NT2/D1 (cell line): ENCODE results near the gene APRT.
"Not testable (repeated sequence)": the region's sequence is repeated elsewhere in the genome, so short reads cannot be mapped to it uniquely, and the experiment has no call there.

ENCODE experiments used
- DNase-seq: peaks from one replicate; pipeline ENCODE4 v3.0.0-alpha.2; 2011; ENCODE audit warnings: low read depth, low spot score
- H3K27me3 ChIP-seq: 2 replicates; pipeline ENCODE4 v1.6.0; 2011; ENCODE audit warnings: mild to moderate bottlenecking; ENCODE audit not compliant: insufficient read length, insufficient read depth
- H3K36me3 ChIP-seq: 2 replicates; pipeline ENCODE4 v1.6.1; 2011; ENCODE audit warnings: mild to moderate bottlenecking, low read length, mixed read lengths; ENCODE audit not compliant: insufficient read depth, insufficient read length
- H3K4me1 ChIP-seq: 2 replicates; pipeline ENCODE4 v1.5.1; 2011; ENCODE audit not compliant: insufficient read depth, insufficient read length
- H3K4me3 ChIP-seq: 2 replicates; pipeline ENCODE4 v1.5.1; 2011; ENCODE audit warnings: low read depth; ENCODE audit not compliant: insufficient read length
- H3K9ac ChIP-seq: 2 replicates; pipeline ENCODE4 v1.6.0; 2011; ENCODE audit warnings: low read depth; ENCODE audit not compliant: insufficient read length
- H3K9me3 ChIP-seq: 2 replicates; pipeline ENCODE4 v1.5.1; 2011; ENCODE audit warnings: mild to moderate bottlenecking, low read length; ENCODE audit not compliant: insufficient read depth
- SUZ12 ChIP-seq: IDR thresholded peaks from 2 replicates; pipeline ENCODE4 v1.6.1; 2011; ENCODE audit not compliant: insufficient read length, insufficient read depth; ENCODE audit errors: extremely low read depth
- YY1 ChIP-seq: IDR thresholded peaks from 2 replicates; pipeline ENCODE4 v1.6.1; 2011; ENCODE audit not compliant: insufficient read length, insufficient read depth
- ZNF274 ChIP-seq: IDR thresholded peaks from 2 replicates; pipeline ENCODE4 v1.6.1; 2011; ENCODE audit warnings: mild to moderate bottlenecking, low read depth, low read length

The APRT gene

DNA sequence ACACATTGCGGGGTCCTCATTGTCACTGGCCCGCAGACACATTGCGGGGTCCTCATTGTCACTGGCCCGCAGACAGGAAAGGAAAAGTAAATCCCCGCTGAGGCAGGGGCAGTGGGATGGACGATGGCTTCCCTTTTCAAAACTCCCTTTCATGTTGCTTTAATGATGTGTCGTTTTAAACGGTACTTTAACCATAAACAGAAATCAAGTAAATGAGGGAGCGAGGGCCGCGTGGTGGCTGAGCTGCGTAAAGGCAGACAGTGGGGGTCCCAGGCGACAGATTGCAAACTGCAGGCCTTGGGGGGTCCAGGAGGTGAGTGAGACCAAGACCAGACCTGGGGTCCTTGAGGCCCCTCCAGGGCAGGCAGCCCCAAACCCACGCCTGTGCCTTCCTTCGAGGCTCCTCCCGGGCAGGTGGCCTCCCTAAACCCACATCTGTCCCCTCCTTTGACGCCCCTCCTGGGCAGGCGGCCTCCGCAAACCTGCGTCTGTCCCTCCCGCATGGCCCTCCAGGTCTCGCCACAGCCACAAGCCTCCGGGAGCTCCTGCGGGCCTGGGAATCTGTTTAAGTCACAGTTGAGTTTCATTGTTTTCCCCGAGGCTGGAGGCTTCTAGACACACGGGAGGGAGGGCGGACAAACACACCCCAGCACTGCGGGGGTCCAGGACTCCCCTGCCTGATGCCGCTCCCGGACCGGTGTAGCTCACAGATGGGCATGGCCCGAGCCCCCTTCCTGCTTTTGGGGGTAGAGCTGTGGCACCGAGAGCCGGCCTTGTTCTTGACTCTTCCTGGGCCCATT is 34.1 kb downstream of the APRT start:
- Histone ChIP-seq H3K9me3 (no peaks in the 10 kb centered on the region), H3K36me3 (peaks cover 27% of the 10 kb centered on the region), H3K4me1 (peaks cover 65% of the 10 kb centered on the region), H3K4me3 (no peak overlapping the region), H3K27me3 (peaks cover 29% of the 10 kb centered on the region), H3K9ac (peak overlapping the region; percentile 76)
- DNase-seq = no peak
- no peak for TF ChIP-seq SUZ12
- no peak for TF ChIP-seq YY1
- no peak for TF ChIP-seq ZNF274

DNA sequence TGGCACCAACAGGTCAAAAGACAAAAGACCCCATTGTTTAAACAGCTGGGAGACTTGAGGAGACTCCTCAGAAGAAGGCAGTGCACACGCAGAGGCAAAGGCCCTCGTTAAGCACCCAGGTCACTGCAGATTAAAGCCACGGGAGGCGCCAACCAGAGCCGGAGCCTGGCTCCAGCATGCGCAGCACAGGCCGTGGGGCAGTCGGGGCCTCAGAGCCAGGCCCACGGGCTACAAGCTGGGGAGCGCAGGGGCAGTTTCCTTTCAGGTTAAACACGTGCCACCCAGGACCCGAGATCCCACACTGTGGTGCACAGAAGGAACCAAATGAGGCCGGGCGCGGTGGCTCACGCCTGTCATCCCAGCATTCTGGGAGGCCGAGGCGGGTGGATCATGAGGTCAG is 35.9 kb downstream of the APRT start:
- no peak for DNase-seq
- Histone ChIP-seq H3K27me3 (peaks cover 40% of the 10 kb centered on the region), H3K36me3 (peaks cover 33% of the 10 kb centered on the region), H3K9ac (no peak overlapping the region), H3K4me3 (no peak overlapping the region), H3K4me1 (peaks cover 56% of the 10 kb centered on the region), H3K9me3 (no peaks in the 10 kb centered on the region)
- TF ChIP-seq ZNF274 (no peak), YY1 (no peak), SUZ12 (no peak)

DNA sequence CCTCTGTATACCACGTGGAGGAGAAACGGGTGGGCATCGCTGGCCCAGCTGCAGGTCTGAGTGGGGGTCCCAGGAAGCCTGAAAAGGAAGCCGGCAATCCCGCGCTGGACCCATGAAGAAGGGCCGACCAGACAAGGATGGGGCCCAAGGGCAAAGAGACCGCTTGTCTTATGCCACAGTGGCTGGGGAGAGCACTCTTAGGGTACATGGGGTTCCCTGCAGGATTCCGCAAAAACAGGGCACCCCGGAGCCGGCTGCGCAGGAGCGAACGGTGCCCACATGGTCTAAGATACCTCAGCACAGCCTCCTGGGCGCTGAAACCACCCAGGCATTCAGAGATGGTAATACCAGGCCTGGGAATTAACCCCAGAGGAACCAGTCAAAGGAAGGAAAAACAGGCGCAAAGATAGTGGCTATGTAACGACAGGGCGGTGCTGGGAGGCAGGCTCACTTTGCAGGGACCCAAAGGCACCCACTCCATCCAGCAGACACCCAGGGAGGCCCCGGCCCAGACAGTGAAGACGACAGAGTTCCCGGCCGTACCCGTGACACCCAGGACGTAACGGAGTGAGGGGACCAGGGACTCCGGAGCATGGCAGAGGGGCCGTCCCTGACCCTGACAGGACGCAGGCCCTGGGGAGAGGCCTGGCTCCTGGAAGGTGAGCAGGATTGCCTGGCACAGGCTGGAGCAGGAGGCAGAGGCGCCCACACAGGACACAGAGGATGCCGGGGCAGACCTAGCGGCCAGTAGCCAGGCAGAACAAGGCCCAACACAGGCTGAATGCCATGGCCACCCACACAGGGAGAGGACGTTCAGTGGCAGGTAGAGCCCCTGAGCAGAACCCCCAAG is 37.0 kb downstream of the APRT start:
- H3K9ac ChIP-seq = peak overlapping the region; percentile 51
- no peak overlapping the region for H3K4me3 ChIP-seq
- no peak for DNase-seq
- H3K4me1 ChIP-seq = peaks cover 59% of the 10 kb centered on the region
- H3K9me3 ChIP-seq = no peaks in the 10 kb centered on the region
- TF ChIP-seq YY1 = no peak
- TF ChIP-seq ZNF274 = no peak
- no peak for TF ChIP-seq SUZ12
- H3K36me3 ChIP-seq = peaks cover 30% of the 10 kb centered on the region
- peaks cover 45% of the 10 kb centered on the region for H3K27me3 ChIP-seq

DNA sequence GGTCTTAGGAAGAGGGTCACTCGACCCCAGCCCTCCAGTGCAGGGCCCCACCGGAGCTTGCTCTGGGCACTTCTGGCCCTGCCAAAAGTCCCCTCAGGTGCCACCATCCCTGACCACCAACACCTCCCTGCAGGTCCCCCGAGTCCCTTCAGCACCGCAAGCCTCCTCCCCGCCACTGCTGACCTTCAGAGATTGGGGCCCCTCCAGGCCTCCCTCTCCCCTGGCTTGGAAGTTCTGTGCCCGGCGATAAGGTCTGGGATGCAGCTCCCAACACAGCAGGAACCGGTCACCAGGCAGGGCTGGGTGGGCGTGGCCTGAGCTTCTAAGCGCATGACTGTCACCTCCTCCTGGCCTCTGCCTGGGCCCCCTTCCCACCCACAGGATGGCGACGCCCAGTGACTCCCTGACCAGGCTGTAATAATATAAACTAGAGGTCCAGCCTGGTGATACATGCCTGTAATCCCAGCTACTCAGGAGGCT is 37.9 kb downstream of the APRT start:
- Histone ChIP-seq H3K9me3 (no peaks in the 10 kb centered on the region), H3K4me1 (peaks cover 62% of the 10 kb centered on the region), H3K27me3 (peaks cover 45% of the 10 kb centered on the region), H3K9ac (no peak overlapping the region), H3K4me3 (no peak overlapping the region), H3K36me3 (peaks cover 28% of the 10 kb centered on the region)
- TF ChIP-seq YY1 = no peak
- DNase-seq = no peak

DNA sequence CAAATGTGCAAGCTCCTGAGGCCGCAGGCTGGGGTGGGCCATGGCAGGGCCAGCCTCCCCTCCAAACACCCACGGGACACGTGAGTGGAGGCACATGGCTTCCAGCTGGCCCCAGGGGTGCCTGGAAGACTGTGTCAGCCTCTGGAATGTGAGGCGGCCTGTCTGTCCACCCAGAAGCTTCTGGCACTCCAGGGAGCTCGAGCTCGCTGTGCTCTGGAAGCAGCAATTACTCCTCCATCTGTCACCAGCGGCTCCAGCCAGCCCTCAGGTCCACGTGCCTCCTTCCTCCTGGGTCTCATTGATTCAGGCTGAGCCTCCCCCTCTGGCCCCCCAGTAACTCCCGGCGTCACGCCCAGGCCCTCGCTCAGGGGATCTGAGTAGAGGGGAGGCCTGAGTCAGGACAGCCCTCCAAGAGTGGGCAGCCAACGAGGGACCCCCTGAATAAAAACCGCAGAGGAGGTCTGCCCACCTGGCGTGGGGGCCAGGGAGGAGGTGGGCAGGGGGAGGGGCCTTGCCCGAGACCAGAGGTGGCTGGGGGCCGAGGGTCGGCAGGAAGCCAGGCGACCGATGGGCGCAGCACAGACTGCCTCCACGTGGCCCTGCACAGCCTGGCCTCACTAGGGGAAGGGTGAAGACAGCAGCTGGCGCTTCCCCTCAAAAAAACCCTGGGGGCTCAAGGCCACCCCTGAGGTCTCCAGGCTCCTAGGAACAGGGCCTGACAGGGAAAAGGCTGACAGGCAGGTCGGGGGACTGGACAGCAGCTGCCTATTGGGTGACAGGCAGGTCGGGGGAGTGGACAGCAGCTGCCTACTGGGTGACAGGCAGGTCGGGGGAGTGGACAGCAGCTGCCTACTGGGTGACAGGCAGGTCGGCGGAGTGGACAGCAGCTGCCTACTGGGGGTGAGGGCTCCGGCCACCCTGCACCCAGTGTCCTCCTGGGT is 38.6 kb downstream of the APRT start:
- DNase-seq = no peak
- H3K4me3 ChIP-seq = no peak overlapping the region
- H3K36me3 ChIP-seq = peaks cover 27% of the 10 kb centered on the region
- no peaks in the 10 kb centered on the region for H3K9me3 ChIP-seq
- peaks cover 51% of the 10 kb centered on the region for H3K27me3 ChIP-seq
- peaks cover 64% of the 10 kb centered on the region for H3K4me1 ChIP-seq
- TF ChIP-seq YY1 (no peak), SUZ12 (no peak), ZNF274 (no peak)
- H3K9ac ChIP-seq = peak overlapping the region; percentile 26

DNA sequence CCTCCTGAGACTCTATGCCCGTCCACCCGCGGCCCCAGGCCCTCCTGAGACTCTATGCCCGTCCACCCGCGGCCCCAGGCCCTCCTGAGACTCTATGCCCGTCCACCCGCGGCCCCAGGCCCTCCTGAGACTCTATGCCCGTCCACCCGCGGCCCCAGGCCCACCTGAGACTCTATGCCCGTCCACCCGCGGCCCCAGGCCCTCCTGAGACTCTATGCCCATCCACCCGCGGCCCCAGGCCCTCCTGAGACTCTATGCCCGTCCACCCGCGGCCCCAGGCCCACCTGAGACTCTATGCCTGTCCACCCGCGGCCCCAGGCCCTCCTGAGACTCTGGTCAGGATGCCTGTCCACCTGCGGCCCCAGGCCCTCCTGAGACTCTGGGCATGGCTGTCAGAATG is 39.9 kb downstream of the APRT start:
- Histone ChIP-seq H3K4me1 (peaks cover 63% of the 10 kb centered on the region), H3K36me3 (peaks cover 20% of the 10 kb centered on the region), H3K27me3 (peaks cover 65% of the 10 kb centered on the region)
- not testable (repeated sequence) for H3K9ac ChIP-seq, DNase-seq, H3K4me3 ChIP-seq, H3K9me3 ChIP-seq

DNA sequence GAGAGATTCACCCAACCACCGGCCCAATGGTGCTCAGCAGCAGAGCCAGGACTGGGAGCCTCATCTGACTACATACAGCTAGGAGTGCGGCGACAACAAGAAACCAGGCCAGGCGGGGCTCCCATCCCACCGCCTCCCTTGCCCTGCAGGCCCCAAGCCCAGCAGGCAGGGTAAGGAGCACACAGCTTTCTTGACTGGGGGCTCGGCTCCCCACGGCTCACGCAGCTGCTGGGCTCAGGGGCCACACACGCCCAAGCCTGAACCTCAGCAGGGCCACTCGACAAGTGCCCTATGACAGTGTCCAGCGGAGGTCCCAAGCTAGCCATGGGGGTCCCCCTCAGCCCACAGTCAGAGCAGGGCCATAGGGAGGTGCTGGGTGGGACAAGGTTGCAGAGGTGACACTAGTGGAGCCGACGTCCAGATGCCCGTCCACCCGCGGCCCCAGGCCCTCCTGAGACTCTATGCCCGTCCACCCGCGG is 40.4 kb downstream of the APRT start:
- Histone ChIP-seq H3K36me3 (peaks cover 22% of the 10 kb centered on the region), H3K27me3 (peaks cover 69% of the 10 kb centered on the region)

More for the DNA sequence above, 40.4 kb downstream of the APRT start:
- Histone ChIP-seq H3K9ac (peak overlapping the region; percentile 72), H3K4me1 (peaks cover 62% of the 10 kb centered on the region), H3K4me3 (no peak overlapping the region), H3K9me3 (no peaks in the 10 kb centered on the region)
- TF ChIP-seq SUZ12 (no peak), YY1 (no peak), ZNF274 (no peak)
- DNase-seq = no peak
